Measurements from ENCODE around the gene ALPL. TPM values are rescaled to one million over a fixed set of nuclear protein-coding genes. Genes with fewer than 3 reads are reported as not detected.

Gene ALPL
- polyA plus RNA-seq, 2 donors: 2.4 to 2.7 TPM

DNA sequence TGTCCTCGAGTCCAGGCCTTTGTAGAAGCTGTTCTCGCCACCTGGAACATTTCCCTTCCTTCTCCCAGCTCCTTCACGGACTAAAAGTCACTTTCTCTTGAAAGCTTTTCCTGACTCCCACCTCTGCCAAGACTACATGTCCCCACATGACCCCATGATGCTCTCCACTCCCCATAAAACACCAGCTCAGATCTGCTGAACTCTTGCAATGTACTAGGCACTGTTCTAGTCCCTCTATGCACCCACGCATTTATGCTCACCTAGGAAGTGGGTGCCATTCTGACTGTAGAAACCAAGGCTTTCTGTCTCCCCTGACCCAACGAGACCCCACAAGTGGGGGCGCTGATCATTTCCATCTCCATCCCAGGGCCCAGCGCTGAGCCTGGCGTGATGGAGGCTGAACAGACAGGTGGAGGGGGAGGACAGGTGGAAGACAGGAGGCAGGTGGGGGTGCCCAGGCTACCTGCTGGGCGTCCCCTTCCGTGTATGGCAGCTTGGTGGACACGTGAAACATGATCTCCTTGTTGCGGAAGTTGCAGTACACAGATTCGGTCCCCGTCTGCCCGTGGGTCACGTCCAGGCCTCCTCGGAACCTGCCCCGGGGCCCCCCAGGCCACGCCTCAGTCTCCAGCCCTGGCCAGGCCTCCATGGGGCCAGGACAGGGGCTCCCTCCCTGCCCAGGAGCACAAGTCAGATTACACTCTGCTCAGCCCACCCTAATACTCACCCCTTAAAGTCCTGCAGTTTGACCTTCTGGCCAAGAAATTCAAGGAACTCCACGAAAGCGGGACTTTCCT, 102.0 kb downstream of the ALPL start:
- no peak overlapping the region for H3K4me3 ChIP-seq (ENCODE audit: low read depth in 1 of 2, low read length in 2 of 2)
- no peaks in the 10 kb centered on the region for H3K9me3 ChIP-seq (ENCODE audit: control insufficient read depth in 2 of 2, insufficient read depth in 1 of 2, low read depth in 1 of 2, low read length in 1 of 2)
- WGBS, 2 donors: 80 to 82% methylated on average over 19 to 21 of the region's 21 CpGs
- H3K4me1 ChIP-seq (ENCODE audit: control insufficient read depth in 2 of 2, insufficient read depth in 2 of 2, low read length in 1 of 2): peaks cover 0 to 19% of the 10 kb centered on the region in 2 donors
- no peaks in the 10 kb centered on the region for H3K27me3 ChIP-seq (ENCODE audit: control insufficient read depth in 1 of 2, insufficient read depth in 2 of 2, low read length in 2 of 2)
- no peak overlapping the region for H3K27ac ChIP-seq (ENCODE audit: low read depth in 2 of 2, low read length in 1 of 2)
- peaks cover 0 to 2% of the 10 kb centered on the region in 2 donors for H3K36me3 ChIP-seq (ENCODE audit: control insufficient read depth in 2 of 2, insufficient read depth in 2 of 2, low read length in 1 of 2)

GRCh38 chr1:21612057-21612456, 102.8 kb downstream of the ALPL start:
- H3K27ac ChIP-seq (ENCODE audit: low read depth in 2 of 2, low read length in 1 of 2): no peak overlapping the region
- H3K36me3 ChIP-seq (ENCODE audit: control insufficient read depth in 2 of 2, insufficient read depth in 2 of 2, low read length in 1 of 2): peaks cover 0 to 2% of the 10 kb centered on the region in 2 donors
- no peaks in the 10 kb centered on the region for H3K9me3 ChIP-seq (ENCODE audit: control insufficient read depth in 2 of 2, insufficient read depth in 1 of 2, low read depth in 1 of 2, low read length in 1 of 2)
- H3K4me1 ChIP-seq (ENCODE audit: control insufficient read depth in 2 of 2, insufficient read depth in 2 of 2, low read length in 1 of 2): peaks cover 0 to 20% of the 10 kb centered on the region in 2 donors
- 95 to 97% methylated on average over 13 of the region's 13 CpGs for WGBS, 2 donors
- no peak overlapping the region for H3K4me3 ChIP-seq (ENCODE audit: low read depth in 1 of 2, low read length in 2 of 2)
- no peaks in the 10 kb centered on the region for H3K27me3 ChIP-seq (ENCODE audit: control insufficient read depth in 1 of 2, insufficient read depth in 2 of 2, low read length in 2 of 2)

DNA sequence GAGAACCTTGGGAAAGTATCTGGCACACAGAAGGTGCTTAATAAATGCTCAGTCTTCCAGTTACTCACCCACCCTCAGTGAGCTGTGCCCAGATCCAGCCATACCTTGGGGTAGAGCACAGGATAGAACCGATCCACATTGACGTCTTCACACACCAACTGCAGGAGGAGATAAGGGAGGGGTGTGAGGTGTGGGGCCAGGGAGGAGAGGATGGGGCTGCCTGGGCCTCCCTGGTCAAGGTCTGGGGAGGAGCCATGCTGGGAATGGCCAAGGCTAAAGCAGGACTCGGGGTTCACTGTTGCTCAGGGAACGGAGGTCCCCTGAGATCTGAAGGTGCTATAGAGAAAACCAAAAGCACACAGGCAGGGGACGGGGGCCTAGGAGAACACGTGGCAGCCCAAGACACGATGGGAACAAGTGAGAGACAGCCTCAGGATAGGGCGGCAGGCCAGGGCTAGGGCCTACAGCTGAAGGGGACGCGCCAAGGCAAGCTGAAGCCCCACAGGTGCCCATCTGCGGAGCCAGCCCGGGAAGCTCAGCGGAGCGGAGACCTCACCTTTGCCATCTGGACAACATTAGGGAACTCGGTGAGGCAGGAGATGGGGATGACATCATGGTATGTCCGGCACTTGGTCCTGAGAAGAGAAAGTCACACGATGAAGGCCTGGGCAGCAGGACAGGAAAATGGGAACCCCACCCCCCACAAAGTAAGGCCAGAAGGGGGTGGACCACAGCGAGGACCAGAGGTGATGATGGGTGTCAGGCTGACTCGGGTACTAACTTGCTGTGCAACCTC, 104.0 kb downstream of the ALPL start:
- H3K27ac ChIP-seq (ENCODE audit: low read depth in 2 of 2, low read length in 1 of 2): no peak overlapping the region
- peaks cover 0 to 2% of the 10 kb centered on the region in 2 donors for H3K36me3 ChIP-seq (ENCODE audit: control insufficient read depth in 2 of 2, insufficient read depth in 2 of 2, low read length in 1 of 2)
- H3K4me3 ChIP-seq (ENCODE audit: low read depth in 1 of 2, low read length in 2 of 2): no peak overlapping the region
- no peaks in the 10 kb centered on the region for H3K27me3 ChIP-seq (ENCODE audit: control insufficient read depth in 1 of 2, insufficient read depth in 2 of 2, low read length in 2 of 2)
- 73 to 78% methylated on average over 19 of the region's 19 CpGs for WGBS, 2 donors
- H3K4me1 ChIP-seq (ENCODE audit: control insufficient read depth in 2 of 2, insufficient read depth in 2 of 2, low read length in 1 of 2): peaks cover 0 to 18% of the 10 kb centered on the region in 2 donors
- no peaks in the 10 kb centered on the region for H3K9me3 ChIP-seq (ENCODE audit: control insufficient read depth in 2 of 2, insufficient read depth in 1 of 2, low read depth in 1 of 2, low read length in 1 of 2)

DNA sequence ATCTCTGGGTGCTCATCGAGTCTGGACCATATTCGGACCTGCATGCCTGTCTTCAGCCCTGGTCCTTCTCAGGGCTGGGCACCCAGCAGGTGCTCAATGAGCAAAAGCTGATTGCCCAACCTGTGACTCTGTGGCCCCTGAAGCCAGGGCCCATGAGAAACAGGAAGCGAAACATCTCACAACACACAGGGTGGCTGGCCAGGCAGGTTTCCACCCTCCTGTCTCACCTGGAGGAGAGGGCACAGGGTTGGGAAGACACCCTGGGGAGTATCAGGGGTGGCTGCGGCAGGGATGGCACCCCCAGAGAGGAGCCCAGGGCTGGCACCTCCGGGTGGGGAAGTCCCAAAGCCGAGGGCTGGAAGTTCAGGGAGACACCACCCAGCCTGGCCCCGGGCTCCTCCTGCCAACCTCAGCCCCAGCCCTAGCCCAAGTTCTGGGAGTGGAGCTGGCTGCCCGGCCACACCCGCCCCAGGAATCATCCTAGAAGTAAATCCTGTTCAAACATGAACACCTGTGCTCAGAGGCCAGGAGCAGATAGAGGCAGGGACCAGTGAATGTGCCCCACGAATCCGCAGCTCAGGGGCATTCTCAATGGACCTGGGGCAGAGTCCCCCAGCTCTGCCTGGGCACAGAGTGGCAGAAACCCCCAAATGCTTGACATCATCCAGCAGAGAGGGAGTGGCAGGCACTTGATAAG, 105.3 kb downstream of the ALPL start:
- peaks cover 0 to 2% of the 10 kb centered on the region in 2 donors for H3K36me3 ChIP-seq (ENCODE audit: control insufficient read depth in 2 of 2, insufficient read depth in 2 of 2, low read length in 1 of 2)
- no peaks in the 10 kb centered on the region for H3K9me3 ChIP-seq (ENCODE audit: control insufficient read depth in 2 of 2, insufficient read depth in 1 of 2, low read depth in 1 of 2, low read length in 1 of 2)
- peak overlapping the region; percentile 63 to 83 for H3K27ac ChIP-seq (ENCODE audit: low read depth in 2 of 2, low read length in 1 of 2)
- WGBS, 2 donors: 53 to 56% methylated on average over 11 of the region's 11 CpGs
- H3K4me3 ChIP-seq (ENCODE audit: low read depth in 1 of 2, low read length in 2 of 2): no peak overlapping the region
- H3K27me3 ChIP-seq (ENCODE audit: control insufficient read depth in 1 of 2, insufficient read depth in 2 of 2, low read length in 2 of 2): no peaks in the 10 kb centered on the region
- H3K4me1 ChIP-seq (ENCODE audit: control insufficient read depth in 2 of 2, insufficient read depth in 2 of 2, low read length in 1 of 2): peaks cover 0 to 18% of the 10 kb centered on the region in 2 donors

- 59 to 84% methylated on average over 8 of the region's 8 CpGs for WGBS, 2 donors
- no peak overlapping the region for H3K4me3 ChIP-seq (ENCODE audit: low read depth in 1 of 2, low read length in 2 of 2)
- H3K27ac ChIP-seq (ENCODE audit: low read depth in 2 of 2, low read length in 1 of 2): no peak overlapping the region
- no peaks in the 10 kb centered on the region for H3K27me3 ChIP-seq (ENCODE audit: control insufficient read depth in 1 of 2, insufficient read depth in 2 of 2, low read length in 2 of 2)
- peaks cover 0 to under 1% of the 10 kb centered on the region in 2 donors for H3K36me3 ChIP-seq (ENCODE audit: control insufficient read depth in 2 of 2, insufficient read depth in 2 of 2, low read length in 1 of 2)
- no peaks in the 10 kb centered on the region for H3K9me3 ChIP-seq (ENCODE audit: control insufficient read depth in 2 of 2, insufficient read depth in 1 of 2, low read depth in 1 of 2, low read length in 1 of 2)
- peaks cover 0 to 18% of the 10 kb centered on the region in 2 donors for H3K4me1 ChIP-seq (ENCODE audit: control insufficient read depth in 2 of 2, insufficient read depth in 2 of 2, low read length in 1 of 2)
These were observed 107.1 kb downstream of the ALPL start for GRCh38 chr1:21616372-21616771.

GRCh38 chr1:21617126-21617738, 108.0 kb downstream of the ALPL start:
- Histone ChIP-seq H3K36me3 (ENCODE audit: control insufficient read depth in 2 of 2, insufficient read depth in 2 of 2, low read length in 1 of 2) (no peaks in the 10 kb centered on the region), H3K27ac (ENCODE audit: low read depth in 2 of 2, low read length in 1 of 2) (no peak overlapping the region), H3K9me3 (ENCODE audit: control insufficient read depth in 2 of 2, insufficient read depth in 1 of 2, low read depth in 1 of 2, low read length in 1 of 2) (no peaks in the 10 kb centered on the region), H3K4me3 (ENCODE audit: low read depth in 1 of 2, low read length in 2 of 2) (no peak overlapping the region), H3K4me1 (ENCODE audit: control insufficient read depth in 2 of 2, insufficient read depth in 2 of 2, low read length in 1 of 2) (peaks cover 0 to 23% of the 10 kb centered on the region in 2 donors), H3K27me3 (ENCODE audit: control insufficient read depth in 1 of 2, insufficient read depth in 2 of 2, low read length in 2 of 2) (no peaks in the 10 kb centered on the region)
- WGBS, 2 donors: 93 to 94% methylated on average over 16 of the region's 16 CpGs

- H3K9me3 ChIP-seq (ENCODE audit: control insufficient read depth in 2 of 2, insufficient read depth in 1 of 2, low read depth in 1 of 2, low read length in 1 of 2): no peaks in the 10 kb centered on the region
- H3K36me3 ChIP-seq (ENCODE audit: control insufficient read depth in 2 of 2, insufficient read depth in 2 of 2, low read length in 1 of 2): no peaks in the 10 kb centered on the region
- no peak overlapping the region for H3K4me3 ChIP-seq (ENCODE audit: low read depth in 1 of 2, low read length in 2 of 2)
- 76 to 82% methylated on average over 7 of the region's 7 CpGs for WGBS, 2 donors
- H3K27me3 ChIP-seq (ENCODE audit: control insufficient read depth in 1 of 2, insufficient read depth in 2 of 2, low read length in 2 of 2): no peaks in the 10 kb centered on the region
- H3K4me1 ChIP-seq (ENCODE audit: control insufficient read depth in 2 of 2, insufficient read depth in 2 of 2, low read length in 1 of 2): peaks cover 0 to 29% of the 10 kb centered on the region in 2 donors
- no peak overlapping the region for H3K27ac ChIP-seq (ENCODE audit: low read depth in 2 of 2, low read length in 1 of 2)
These were observed 108.8 kb downstream of the ALPL start for GRCh38 chr1:21618059-21618458.

DNA sequence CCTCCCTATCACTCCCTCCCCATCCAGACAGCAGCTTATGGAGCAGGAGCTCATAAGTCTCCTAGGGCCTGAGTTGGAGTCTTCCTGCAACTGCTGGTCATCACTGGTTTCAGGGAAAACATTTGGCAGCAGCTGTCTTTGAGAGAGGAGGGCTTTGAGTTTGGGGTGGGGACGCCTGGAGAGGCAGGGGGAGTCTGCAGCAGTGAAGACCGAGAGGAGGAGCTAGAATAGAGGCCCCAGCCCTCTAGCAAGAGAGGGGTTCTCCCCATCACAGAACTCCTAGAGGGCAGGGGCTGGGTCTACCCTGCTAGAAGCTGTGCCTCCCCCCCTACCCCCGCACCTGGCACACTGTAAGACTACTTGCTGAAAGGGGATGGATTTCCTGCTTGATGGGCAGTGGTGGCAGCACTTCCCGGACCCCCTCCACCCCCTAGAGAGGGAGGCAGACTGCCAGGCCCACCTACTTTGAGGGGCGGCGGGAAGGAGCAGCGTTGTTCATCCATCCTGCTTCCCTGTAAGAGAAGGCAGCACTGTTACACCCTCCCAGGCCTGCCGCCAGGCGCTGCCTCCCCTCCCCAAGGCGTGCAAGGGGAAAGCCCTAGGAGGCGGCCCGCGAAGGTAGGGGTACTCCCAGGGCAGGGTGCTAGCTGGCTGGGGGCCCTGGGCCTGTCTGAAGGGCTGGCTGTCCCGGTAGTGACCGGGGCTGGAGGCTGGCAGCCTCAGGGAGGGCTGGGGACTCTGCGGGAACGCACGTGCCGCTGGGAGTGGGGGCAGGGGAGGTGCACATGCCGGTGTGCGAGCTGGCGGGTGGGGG, 109.5 kb downstream of the ALPL start:
- H3K36me3 ChIP-seq (ENCODE audit: control insufficient read depth in 2 of 2, insufficient read depth in 2 of 2, low read length in 1 of 2): no peaks in the 10 kb centered on the region
- H3K4me1 ChIP-seq (ENCODE audit: control insufficient read depth in 2 of 2, insufficient read depth in 2 of 2, low read length in 1 of 2): peaks cover 0 to 31% of the 10 kb centered on the region in 2 donors
- no peak overlapping the region for H3K27ac ChIP-seq (ENCODE audit: low read depth in 2 of 2, low read length in 1 of 2)
- no peaks in the 10 kb centered on the region for H3K9me3 ChIP-seq (ENCODE audit: control insufficient read depth in 2 of 2, insufficient read depth in 1 of 2, low read depth in 1 of 2, low read length in 1 of 2)
- H3K27me3 ChIP-seq (ENCODE audit: control insufficient read depth in 1 of 2, insufficient read depth in 2 of 2, low read length in 2 of 2): no peaks in the 10 kb centered on the region
- H3K4me3 ChIP-seq (ENCODE audit: low read depth in 1 of 2, low read length in 2 of 2): no peak overlapping the region
- 29 to 39% methylated on average over 22 of the region's 22 CpGs for WGBS, 2 donors

All from esophagus (tissue), 2 donors.